SK-N-SH (cell line): Measurements from ENCODE around the gene SPDL1.

Source experiments
- EZH2phosphoT487 ChIP-seq: fragments of 200-600 bp; sonication (generic); IDR thresholded peaks from 2 replicates; pipeline ENCODE4 v1.6.1; 2017; ENCODE audit warnings: low read depth, mixed run types, mild to moderate bottlenecking, antibody characterized with exemption, moderate library complexity, borderline replicate concordance
- FOXJ3 ChIP-seq: sonication (generic); formaldehyde crosslinking; IDR thresholded peaks from 2 replicates; pipeline ENCODE4 v1.5.1; 2020; ENCODE audit warnings: mild to moderate bottlenecking, missing genetic modification reagents
- MXI1 ChIP-seq: IDR thresholded peaks from 2 replicates; pipeline ENCODE4 v1.6.1; 2012; ENCODE audit warnings: mild to moderate bottlenecking, low read depth, low read length, improper control_type of control experiment
- POLR2AphosphoS5 ChIP-seq: IDR thresholded peaks from 2 replicates; pipeline ENCODE4 v1.6.1; 2012; ENCODE audit warnings: low read depth, low read length
- RAD21 ChIP-seq: IDR thresholded peaks from 2 replicates; pipeline ENCODE4 v1.6.1; 2012; ENCODE audit warnings: mild to moderate bottlenecking, low read length
- RFX5 ChIP-seq: IDR thresholded peaks from 2 replicates; pipeline ENCODE4 v1.6.1; 2012; ENCODE audit warnings: mild to moderate bottlenecking, improper control_type of control experiment, low read length
- TF ChIP-seq, protein P1 (sequence below): IDR thresholded peaks from 2 replicates; pipeline ENCODE4 v1.4.0; 2012; ENCODE audit warnings: low read depth
- TF ChIP-seq, protein P2 (sequence below): fragments of 200-600 bp; sonication (generic); IDR thresholded peaks from 2 replicates; pipeline ENCODE4 v1.6.1; 2017; ENCODE audit warnings: antibody characterized with exemption, mild to moderate bottlenecking, moderate library complexity

- no peak for TF ChIP-seq RAD21
- no peak for TF ChIP-seq POLR2AphosphoS5
- TF ChIP-seq, protein P1, sequence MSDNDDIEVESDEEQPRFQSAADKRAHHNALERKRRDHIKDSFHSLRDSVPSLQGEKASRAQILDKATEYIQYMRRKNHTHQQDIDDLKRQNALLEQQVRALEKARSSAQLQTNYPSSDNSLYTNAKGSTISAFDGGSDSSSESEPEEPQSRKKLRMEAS: no peak
- no peak for TF ChIP-seq EZH2phosphoT487
- TF ChIP-seq, protein P2, sequence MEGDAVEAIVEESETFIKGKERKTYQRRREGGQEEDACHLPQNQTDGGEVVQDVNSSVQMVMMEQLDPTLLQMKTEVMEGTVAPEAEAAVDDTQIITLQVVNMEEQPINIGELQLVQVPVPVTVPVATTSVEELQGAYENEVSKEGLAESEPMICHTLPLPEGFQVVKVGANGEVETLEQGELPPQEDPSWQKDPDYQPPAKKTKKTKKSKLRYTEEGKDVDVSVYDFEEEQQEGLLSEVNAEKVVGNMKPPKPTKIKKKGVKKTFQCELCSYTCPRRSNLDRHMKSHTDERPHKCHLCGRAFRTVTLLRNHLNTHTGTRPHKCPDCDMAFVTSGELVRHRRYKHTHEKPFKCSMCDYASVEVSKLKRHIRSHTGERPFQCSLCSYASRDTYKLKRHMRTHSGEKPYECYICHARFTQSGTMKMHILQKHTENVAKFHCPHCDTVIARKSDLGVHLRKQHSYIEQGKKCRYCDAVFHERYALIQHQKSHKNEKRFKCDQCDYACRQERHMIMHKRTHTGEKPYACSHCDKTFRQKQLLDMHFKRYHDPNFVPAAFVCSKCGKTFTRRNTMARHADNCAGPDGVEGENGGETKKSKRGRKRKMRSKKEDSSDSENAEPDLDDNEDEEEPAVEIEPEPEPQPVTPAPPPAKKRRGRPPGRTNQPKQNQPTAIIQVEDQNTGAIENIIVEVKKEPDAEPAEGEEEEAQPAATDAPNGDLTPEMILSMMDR: no peak
- no peak for TF ChIP-seq FOXJ3 (CRISPR knock-in tag)
- no peak for TF ChIP-seq RFX5
- no peak for TF ChIP-seq MXI1
Observed at GRCh38 chr5:169563369-169563768, 20.2 kb upstream of the SPDL1 start.
